ENCODE data around the gene TGM3. TPM values are rescaled to one million over a fixed set of nuclear protein-coding genes. Genes with fewer than 3 reads are reported as not detected.

Gene TGM3
- polyA plus RNA-seq, 3 donors, result not detected

DNA sequence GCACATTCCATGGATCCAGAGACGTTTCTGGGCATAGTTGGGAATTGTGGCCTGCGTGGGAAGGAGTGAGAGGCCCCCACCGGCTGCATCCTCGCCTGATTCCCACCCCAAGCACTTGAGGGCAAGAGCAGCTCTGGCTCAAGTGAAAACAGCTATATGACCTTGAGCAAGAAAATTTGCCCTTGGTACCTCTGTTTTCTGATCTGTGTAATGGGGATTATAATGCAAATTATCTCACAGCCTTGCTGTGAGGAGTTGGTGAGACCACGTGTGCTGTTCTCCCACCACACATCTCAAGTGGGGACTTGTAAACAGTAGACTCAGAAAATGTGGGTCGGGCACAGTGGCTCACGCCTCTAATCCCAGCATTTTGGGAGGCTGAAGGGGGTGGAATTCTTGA lies 85.5 kb downstream of the TGM3 start:
- Histone ChIP-seq H3K4me1 (ENCODE audit: control insufficient read depth in 1 of 2, insufficient read depth in 2 of 2, low read length in 2 of 2) (no peaks in the 10 kb centered on the region), H3K9me3 (replicated peaks in 1 of 2; ENCODE audit: control insufficient read depth in 1 of 2, insufficient read depth in 1 of 2, low read length in 2 of 2) (no peaks in the 10 kb centered on the region), H3K79me2 (ENCODE audit: insufficient read depth, low read length) (no peaks in the 10 kb centered on the region), H3K36me3 (replicated peaks in 1 of 2; ENCODE audit: control insufficient read depth in 1 of 2, insufficient read depth in 2 of 2, low read length in 2 of 2) (no peaks in the 10 kb centered on the region), H3K9ac (ENCODE audit: insufficient read depth, low read length, poor library complexity, severe bottlenecking) (no peak overlapping the region), H2AFZ (ENCODE audit: insufficient read depth, low read depth, low read length, poor library complexity, severe bottlenecking) (no peak overlapping the region), H3K4me2 (replicated peaks; ENCODE audit: extremely low read depth, low read length, poor library complexity, severe bottlenecking) (no peak overlapping the region), H3K4me3 (replicated peaks in 1 of 3; ENCODE audit: low read depth in 2 of 3, low read length in 3 of 3) (no peak overlapping the region), H4K20me1 (ENCODE audit: insufficient read depth, low read length) (no peaks in the 10 kb centered on the region), H3K27ac (ENCODE audit: low read depth in 1 of 2, low read length in 2 of 2) (no peak overlapping the region), H3K27me3 (ENCODE audit: control insufficient read depth in 2 of 2, insufficient read depth in 2 of 2, low read length in 2 of 2) (peaks cover 0 to 24% of the 10 kb centered on the region in 2 donors)
- Mint-ChIP-seq H3K36me3 (no peaks in the 10 kb centered on the region), H3K4me3 (no peak overlapping the region), H3K4me1 (peaks cover 3% of the 10 kb centered on the region), H3K9me3 (peaks cover 0 to 4% (median 0%) of the 10 kb centered on the region in 7 donors), H3K27me3 (ENCODE audit: low read depth in 3 of 3) (peaks cover 40 to 68% (median 67%) of the 10 kb centered on the region in 3 donors), H3K27ac (no peak overlapping the region)
- TF ChIP-seq, protein P1, sequence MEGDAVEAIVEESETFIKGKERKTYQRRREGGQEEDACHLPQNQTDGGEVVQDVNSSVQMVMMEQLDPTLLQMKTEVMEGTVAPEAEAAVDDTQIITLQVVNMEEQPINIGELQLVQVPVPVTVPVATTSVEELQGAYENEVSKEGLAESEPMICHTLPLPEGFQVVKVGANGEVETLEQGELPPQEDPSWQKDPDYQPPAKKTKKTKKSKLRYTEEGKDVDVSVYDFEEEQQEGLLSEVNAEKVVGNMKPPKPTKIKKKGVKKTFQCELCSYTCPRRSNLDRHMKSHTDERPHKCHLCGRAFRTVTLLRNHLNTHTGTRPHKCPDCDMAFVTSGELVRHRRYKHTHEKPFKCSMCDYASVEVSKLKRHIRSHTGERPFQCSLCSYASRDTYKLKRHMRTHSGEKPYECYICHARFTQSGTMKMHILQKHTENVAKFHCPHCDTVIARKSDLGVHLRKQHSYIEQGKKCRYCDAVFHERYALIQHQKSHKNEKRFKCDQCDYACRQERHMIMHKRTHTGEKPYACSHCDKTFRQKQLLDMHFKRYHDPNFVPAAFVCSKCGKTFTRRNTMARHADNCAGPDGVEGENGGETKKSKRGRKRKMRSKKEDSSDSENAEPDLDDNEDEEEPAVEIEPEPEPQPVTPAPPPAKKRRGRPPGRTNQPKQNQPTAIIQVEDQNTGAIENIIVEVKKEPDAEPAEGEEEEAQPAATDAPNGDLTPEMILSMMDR (IDR thresholded peaks at IDR 0.05), result no peak
- no peak for DNase-seq
- 91% methylated on average over 3 of the region's 7 CpGs for WGBS (ENCODE audit: insufficient coverage)
- intact Hi-C loops (cut with micrococcal nuclease), result no loop called here

DNA sequence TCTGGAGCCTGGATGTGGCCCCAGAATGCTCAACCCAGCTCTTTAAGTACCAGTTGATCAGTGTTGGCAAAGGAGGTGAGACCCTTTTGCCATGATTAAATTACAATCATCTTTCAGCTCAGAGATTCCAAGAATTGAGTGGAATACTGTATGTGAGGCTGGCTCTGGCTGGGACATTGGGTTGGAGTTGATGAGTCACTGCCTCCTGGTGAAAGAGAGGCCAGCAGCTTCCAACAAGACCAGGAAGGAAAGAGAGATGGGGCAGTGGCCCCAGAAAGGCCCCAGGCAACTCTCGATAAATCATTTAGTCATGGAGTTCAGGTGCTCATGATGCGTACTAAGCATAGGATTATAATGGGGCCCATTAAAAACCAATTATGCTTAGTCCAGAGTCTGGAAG lies 87.0 kb downstream of the TGM3 start:
- no peaks in the 10 kb centered on the region for H4K20me1 ChIP-seq (ENCODE audit: insufficient read depth, low read length)
- no peak overlapping the region for H3K27ac ChIP-seq (ENCODE audit: low read depth in 1 of 2, low read length in 2 of 2)
- H3K9me3 ChIP-seq (replicated peaks in 1 of 2; ENCODE audit: control insufficient read depth in 1 of 2, insufficient read depth in 1 of 2, low read length in 2 of 2), result peaks cover 13% of the 10 kb centered on the region in 2 donors
- Mint-ChIP-seq H3K27ac (no peak overlapping the region), H3K4me3 (no peak overlapping the region), H3K4me1 (peaks cover 5% of the 10 kb centered on the region), H3K27me3 (ENCODE audit: low read depth in 3 of 3) (peaks cover 28 to 61% (median 61%) of the 10 kb centered on the region in 3 donors), H3K9me3 (peaks cover 3 to 14% (median 10%) of the 10 kb centered on the region in 7 donors), H3K36me3 (no peaks in the 10 kb centered on the region)
- peaks cover 0 to 22% of the 10 kb centered on the region in 2 donors for H3K27me3 ChIP-seq (ENCODE audit: control insufficient read depth in 2 of 2, insufficient read depth in 2 of 2, low read length in 2 of 2)
- no peak overlapping the region for H3K4me2 ChIP-seq (replicated peaks; ENCODE audit: extremely low read depth, low read length, poor library complexity, severe bottlenecking)
- DNase-seq, result no peak
- no peak overlapping the region for H3K4me3 ChIP-seq (replicated peaks in 1 of 3; ENCODE audit: low read depth in 2 of 3, low read length in 3 of 3)
- intact Hi-C loops (cut with micrococcal nuclease), result no loop called here
- TF ChIP-seq, protein P1 (IDR thresholded peaks at IDR 0.05), result no peak
- WGBS (ENCODE audit: insufficient coverage), result 100% methylated on average over 2 of the region's 2 CpGs
- no peaks in the 10 kb centered on the region for H3K4me1 ChIP-seq (ENCODE audit: control insufficient read depth in 1 of 2, insufficient read depth in 2 of 2, low read length in 2 of 2)
- H3K9ac ChIP-seq (ENCODE audit: insufficient read depth, low read length, poor library complexity, severe bottlenecking), result no peak overlapping the region
- no peak overlapping the region for H2AFZ ChIP-seq (ENCODE audit: insufficient read depth, low read depth, low read length, poor library complexity, severe bottlenecking)
- no peaks in the 10 kb centered on the region for H3K79me2 ChIP-seq (ENCODE audit: insufficient read depth, low read length)
- no peaks in the 10 kb centered on the region for H3K36me3 ChIP-seq (replicated peaks in 1 of 2; ENCODE audit: control insufficient read depth in 1 of 2, insufficient read depth in 2 of 2, low read length in 2 of 2)

Measured in CD14-positive monocyte (primary cell).